OCI-LY7 (cell line): ENCODE results near the gene MYH3. TPM values are rescaled to one million over a fixed set of nuclear protein-coding genes. Genes with fewer than 3 reads are reported as not detected.
A peak's percentile ranks its signal among the peaks of the same experiment; 100 is the strongest.

Experiments
- BruUV-seq: library from RNA; stranded (reverse); fragments of 400-500 nt; replicated peaks from 2 replicates; lab custom pipeline; 2021; lab: Mats Ljungman, UMichigan
- CTCF ChIA-PET: fragments of 300-600 bp; sonication (Branson Sonifier 250); formaldehyde crosslinking; loops from one replicate; lab custom pipeline; 2022; ENCODE audit warnings: antibody characterized with exemption; ENCODE audit not compliant: unreplicated experiment; lab: Charles Lee
- POLR2A ChIA-PET: fragments of 300-600 bp; sonication (Branson Sonifier 250); formaldehyde crosslinking; loops from one replicate; lab custom pipeline; 2022; ENCODE audit warnings: antibody characterized with exemption; lab: Charles Lee
- DNase-seq: peaks from one replicate; pipeline ENCODE4 v3.0.0-alpha.2; 2015; ENCODE audit warnings: low spot score
- H2AFZ ChIP-seq: fragments of 200-600 bp; sonication (generic), shearing (Covaris generic); 2 replicates; pipeline ENCODE4 v1.6.1; 2014; ENCODE audit warnings: mild to moderate bottlenecking, antibody characterized with exemption, low read length, moderate library complexity
- H3K27ac ChIP-seq: fragments of 200-600 bp; sonication (generic); 2 replicates; pipeline ENCODE4 v1.5.1; 2014; ENCODE audit warnings: mixed run types, low read depth, mild to moderate bottlenecking, moderate library complexity, low read length, inconsistent platforms; ENCODE audit not compliant: poor library complexity, severe bottlenecking
- H3K36me3 ChIP-seq: fragments of 200-600 bp; sonication (generic); 2 replicates; pipeline ENCODE4 v1.6.1; 2014; ENCODE audit warnings: mild to moderate bottlenecking, antibody characterized with exemption, low read length, moderate library complexity, mixed read lengths; ENCODE audit not compliant: insufficient read depth
- H3K4me1 ChIP-seq: fragments of 200-600 bp; sonication (generic); 2 replicates; pipeline ENCODE4 v1.5.1; 2014; ENCODE audit warnings: mild to moderate bottlenecking, low read length; ENCODE audit not compliant: insufficient read depth, poor library complexity, severe bottlenecking
- H3K4me2 ChIP-seq: fragments of 200-600 bp; sonication (generic); 2 replicates; pipeline ENCODE4 v1.6.1; 2014; ENCODE audit warnings: mild to moderate bottlenecking, low read length
- H3K4me3 ChIP-seq: fragments of 200-600 bp; sonication (generic); 2 replicates; pipeline ENCODE4 v1.5.1; 2014; ENCODE audit warnings: mild to moderate bottlenecking, low read depth, low read length; ENCODE audit not compliant: poor library complexity, severe bottlenecking
- H3K79me2 ChIP-seq: fragments of 200-600 bp; sonication (generic); 2 replicates; pipeline ENCODE4 v1.6.1; 2016; ENCODE audit warnings: low read depth, mild to moderate bottlenecking, low read length, moderate library complexity, mixed read lengths; ENCODE audit not compliant: insufficient read depth
- H3K9me2 ChIP-seq: fragments of 200-600 bp; sonication (generic); 2 replicates; pipeline ENCODE4 v1.6.1; 2016; ENCODE audit warnings: mild to moderate bottlenecking, low read length, mixed read lengths; ENCODE audit not compliant: insufficient read depth
- H3K9me3 ChIP-seq: fragments of 200-600 bp; sonication (generic); 2 replicates; pipeline ENCODE4 v1.6.1; 2014; ENCODE audit warnings: mild to moderate bottlenecking, mixed run types, low read length, mixed read lengths
- H4K20me1 ChIP-seq: fragments of 200-600 bp; sonication (generic); 2 replicates; pipeline ENCODE4 v1.6.1; 2014; ENCODE audit warnings: mild to moderate bottlenecking, antibody characterized with exemption, low read length, moderate library complexity, mixed read lengths; ENCODE audit not compliant: insufficient read depth
- EZH2phosphoT487 ChIP-seq: fragments of 200-600 bp; sonication (generic); IDR thresholded peaks from 2 replicates; pipeline ENCODE4 v1.6.1; 2018; ENCODE audit warnings: low read depth, borderline replicate concordance, mild to moderate bottlenecking, mixed run types, antibody characterized with exemption, low read length, moderate library complexity, mixed read lengths
- intact Hi-C: fragments of 100-400 bp; cut with micrococcal nuclease; formaldehyde crosslinking; loops from one replicate; pipeline ENCODE4 v1.10.0; 2022; ENCODE audit not compliant: unreplicated experiment
- total RNA-seq, 2 experiments: library from RNA; depleted of rRNA in 1 of 2; stranded (reverse); fragments of >200 nt in 1 of 2; shearing (Covaris generic) in 1 of 2; gene quantifications; 2 replicates each; pipeline ENCODE4 v1.2.3, GENCODE V29; 2014 to 2022
- TF ChIP-seq, protein P1 (sequence below): fragments of 200-600 bp; sonication (generic); conservative IDR thresholded peaks from 2 replicates; pipeline ENCODE4 v1.5.1; 2014; ENCODE audit warnings: mild to moderate bottlenecking, antibody characterized with exemption, low read length, moderate library complexity, mixed read lengths

Gene MYH3
- total RNA-seq, 2 experiments from 2014 or later: 4.2 to 5.9 TPM

DNA sequence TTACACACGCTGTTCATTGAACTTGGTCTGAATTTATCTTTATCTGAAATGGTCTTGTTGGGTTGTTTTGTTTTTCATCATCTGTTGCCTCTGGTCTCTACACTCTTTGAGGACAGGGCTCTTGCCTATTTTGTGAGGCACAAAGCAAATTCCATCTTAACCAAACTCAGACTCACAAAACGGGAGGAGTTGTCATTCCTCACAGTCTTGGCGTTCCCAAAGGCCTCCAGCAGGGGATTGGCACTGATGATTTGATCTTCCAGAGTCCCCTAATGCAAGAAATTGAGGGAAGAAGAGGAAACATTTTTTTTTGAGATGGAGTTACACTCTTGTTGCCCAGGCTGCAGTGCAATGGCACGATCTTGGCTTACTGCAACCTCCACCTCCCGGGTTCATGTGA is 8.7 kb downstream of the MYH3 start:
- no peak overlapping the region for H3K27ac ChIP-seq
- ChIA-PET CTCF (no interaction called here), POLR2A (no interaction called here)
- no peak overlapping the region for H2AFZ ChIP-seq
- H3K4me2 ChIP-seq: no peak overlapping the region
- H3K79me2 ChIP-seq: no peaks in the 10 kb centered on the region
- no peaks in the 10 kb centered on the region for H3K9me2 ChIP-seq
- no peak overlapping the region for H3K4me3 ChIP-seq
- H4K20me1 ChIP-seq: no peaks in the 10 kb centered on the region
- no TSS peak for BruUV-seq
- TF ChIP-seq, protein P1, sequence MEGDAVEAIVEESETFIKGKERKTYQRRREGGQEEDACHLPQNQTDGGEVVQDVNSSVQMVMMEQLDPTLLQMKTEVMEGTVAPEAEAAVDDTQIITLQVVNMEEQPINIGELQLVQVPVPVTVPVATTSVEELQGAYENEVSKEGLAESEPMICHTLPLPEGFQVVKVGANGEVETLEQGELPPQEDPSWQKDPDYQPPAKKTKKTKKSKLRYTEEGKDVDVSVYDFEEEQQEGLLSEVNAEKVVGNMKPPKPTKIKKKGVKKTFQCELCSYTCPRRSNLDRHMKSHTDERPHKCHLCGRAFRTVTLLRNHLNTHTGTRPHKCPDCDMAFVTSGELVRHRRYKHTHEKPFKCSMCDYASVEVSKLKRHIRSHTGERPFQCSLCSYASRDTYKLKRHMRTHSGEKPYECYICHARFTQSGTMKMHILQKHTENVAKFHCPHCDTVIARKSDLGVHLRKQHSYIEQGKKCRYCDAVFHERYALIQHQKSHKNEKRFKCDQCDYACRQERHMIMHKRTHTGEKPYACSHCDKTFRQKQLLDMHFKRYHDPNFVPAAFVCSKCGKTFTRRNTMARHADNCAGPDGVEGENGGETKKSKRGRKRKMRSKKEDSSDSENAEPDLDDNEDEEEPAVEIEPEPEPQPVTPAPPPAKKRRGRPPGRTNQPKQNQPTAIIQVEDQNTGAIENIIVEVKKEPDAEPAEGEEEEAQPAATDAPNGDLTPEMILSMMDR: no peak
- no peak for TF ChIP-seq EZH2phosphoT487
- no peak for DNase-seq
- H3K9me3 ChIP-seq: no peaks in the 10 kb centered on the region
- intact Hi-C loops: no loop called here
- H3K4me1 ChIP-seq: no peaks in the 10 kb centered on the region
- H3K36me3 ChIP-seq: no peaks in the 10 kb centered on the region

DNA sequence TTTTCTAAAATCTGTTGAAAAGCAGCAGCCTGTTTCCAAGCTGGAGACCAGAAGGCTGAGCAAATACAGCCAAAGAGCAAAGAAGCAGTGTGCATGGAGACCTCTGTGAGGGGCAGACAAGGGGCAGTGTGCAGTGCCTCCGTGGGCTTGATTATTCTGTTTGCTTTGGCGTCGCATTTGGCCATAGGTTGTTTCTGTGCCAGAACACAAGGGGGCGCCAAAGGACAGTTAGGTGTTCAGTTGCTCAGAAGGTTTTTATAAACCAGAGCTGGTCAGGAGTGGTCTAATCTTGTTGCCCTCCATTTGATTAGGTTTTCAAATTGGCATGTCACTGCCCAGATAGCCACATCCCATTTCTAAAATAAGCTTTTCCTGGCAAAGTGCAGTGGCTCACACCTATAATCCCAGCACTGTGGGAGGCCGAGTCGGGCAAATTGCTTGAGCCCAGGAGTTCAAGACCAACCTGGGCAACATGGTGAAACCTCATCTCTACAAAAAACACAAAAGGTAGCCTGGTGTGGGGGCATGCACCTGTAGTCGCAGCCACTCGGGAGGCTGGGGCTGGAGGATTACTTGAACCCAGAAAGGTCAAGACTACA is 10.6 kb downstream of the MYH3 start:
- Histone ChIP-seq H3K9me2 (no peaks in the 10 kb centered on the region), H3K9me3 (no peaks in the 10 kb centered on the region), H3K4me1 (no peaks in the 10 kb centered on the region), H4K20me1 (no peaks in the 10 kb centered on the region), H3K79me2 (no peaks in the 10 kb centered on the region), H3K4me2 (no peak overlapping the region), H3K4me3 (no peak overlapping the region), H3K27ac (no peak overlapping the region), H2AFZ (no peak overlapping the region), H3K36me3 (no peaks in the 10 kb centered on the region)
- ChIA-PET CTCF (interaction anchor here (0.6 to 1.6 kb wide), 3 partner anchors 13 to 1055 kb away, joined by 3 to 4 read pairs (median 3); no protein-coding TSS in a partner anchor), POLR2A (interaction anchor here (0.6 to 1.0 kb wide), 3 partner anchors 198 to 211 kb away, joined by 3 read pairs; no protein-coding TSS in a partner anchor)
- BruUV-seq: no TSS peak
- intact Hi-C loops: loop anchor here (1.0 kb wide), 1 partner anchor 199 kb away; no protein-coding TSS in a partner anchor
- TF ChIP-seq, protein P1: peak; percentile 86
- no peak for TF ChIP-seq EZH2phosphoT487
- peak; percentile 71 for DNase-seq

DNA sequence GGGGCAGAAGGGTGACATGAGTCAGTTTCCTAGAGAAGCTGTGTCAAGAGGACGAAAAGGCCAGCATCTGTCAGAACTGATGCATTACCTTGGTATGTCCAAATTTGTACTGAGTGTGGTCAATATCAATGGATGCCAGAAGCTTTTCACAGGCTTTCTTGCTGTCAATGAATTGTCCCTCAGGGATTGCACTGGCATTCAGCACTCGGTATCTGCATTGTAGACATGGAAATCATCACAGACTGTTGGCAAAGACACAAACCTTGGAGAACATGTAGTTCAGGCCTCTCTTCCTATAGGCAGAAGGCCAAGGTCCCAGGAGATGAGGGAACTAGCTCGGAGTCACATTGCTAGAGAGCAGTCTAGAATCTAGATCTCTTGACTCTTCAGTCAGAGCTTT is 16.6 kb downstream of the MYH3 start:
- BruUV-seq: no TSS peak
- Histone ChIP-seq H3K79me2 (no peaks in the 10 kb centered on the region), H3K9me2 (no peaks in the 10 kb centered on the region), H3K9me3 (no peaks in the 10 kb centered on the region), H4K20me1 (no peaks in the 10 kb centered on the region), H3K27ac (no peak overlapping the region), H3K36me3 (peaks cover 11% of the 10 kb centered on the region), H2AFZ (no peak overlapping the region), H3K4me2 (no peak overlapping the region), H3K4me3 (no peak overlapping the region), H3K4me1 (peaks cover 4% of the 10 kb centered on the region)
- DNase-seq: no peak
- intact Hi-C loops: no loop called here
- TF ChIP-seq EZH2phosphoT487: no peak
- TF ChIP-seq, protein P1: no peak
- CTCF ChIA-PET: no interaction called here
- POLR2A ChIA-PET: no interaction called here
